A673 (cell line): ENCODE results near the gene NBPF3.

Experiments used
- EZH2 ChIP-seq: fragments of 200-600 bp; sonication (generic); IDR thresholded peaks from 2 replicates; pipeline ENCODE4 v1.6.1; 2017; ENCODE audit warnings: borderline replicate concordance, low read depth, mild to moderate bottlenecking, mixed read lengths, antibody characterized with exemption, low read length; ENCODE audit not compliant: poor library complexity, severe bottlenecking
- TF ChIP-seq, protein P1 (sequence below): fragments of 300-800, 200-600 bp; sonication (generic); conservative IDR thresholded peaks from 2 replicates; pipeline ENCODE4 v1.5.1; 2017; ENCODE audit warnings: low read depth, mild to moderate bottlenecking, antibody characterized with exemption, low read length, moderate library complexity, mixed read lengths

DNA sequence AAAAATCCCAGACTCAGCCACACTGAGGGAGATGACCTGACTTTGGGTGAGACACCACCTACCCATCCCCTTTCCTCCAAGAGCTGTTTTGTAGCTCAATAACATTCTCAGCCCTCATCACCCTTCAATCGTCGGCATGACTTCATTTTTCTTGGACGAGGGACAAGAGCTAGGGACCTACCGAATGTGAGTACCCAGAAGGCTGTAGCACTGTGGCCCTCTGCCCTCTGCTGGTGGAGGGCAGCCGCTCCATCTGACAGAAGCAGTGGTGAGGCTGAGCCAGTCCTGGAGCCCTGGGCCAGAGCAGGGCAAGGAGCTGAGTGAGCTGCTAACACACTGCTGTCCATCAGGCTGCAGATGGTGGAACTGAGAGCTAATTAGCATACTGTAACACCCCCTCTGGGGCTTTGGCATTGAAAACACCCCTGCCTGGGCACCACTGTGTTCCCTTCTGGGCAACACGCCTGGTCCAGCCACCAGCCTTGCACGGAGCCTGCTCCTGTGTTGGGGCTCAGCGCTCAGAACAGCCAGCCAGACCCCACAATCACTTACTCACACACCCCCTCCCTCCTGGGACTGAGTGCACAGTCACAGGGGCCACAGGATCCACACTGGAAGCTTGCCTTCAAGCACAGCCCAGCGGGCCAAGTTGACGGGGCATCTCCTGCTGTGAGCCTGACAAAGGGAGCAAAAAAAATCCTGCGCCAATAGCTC lies 51.0 kb downstream of the NBPF3 start:
- TF ChIP-seq, protein P1, sequence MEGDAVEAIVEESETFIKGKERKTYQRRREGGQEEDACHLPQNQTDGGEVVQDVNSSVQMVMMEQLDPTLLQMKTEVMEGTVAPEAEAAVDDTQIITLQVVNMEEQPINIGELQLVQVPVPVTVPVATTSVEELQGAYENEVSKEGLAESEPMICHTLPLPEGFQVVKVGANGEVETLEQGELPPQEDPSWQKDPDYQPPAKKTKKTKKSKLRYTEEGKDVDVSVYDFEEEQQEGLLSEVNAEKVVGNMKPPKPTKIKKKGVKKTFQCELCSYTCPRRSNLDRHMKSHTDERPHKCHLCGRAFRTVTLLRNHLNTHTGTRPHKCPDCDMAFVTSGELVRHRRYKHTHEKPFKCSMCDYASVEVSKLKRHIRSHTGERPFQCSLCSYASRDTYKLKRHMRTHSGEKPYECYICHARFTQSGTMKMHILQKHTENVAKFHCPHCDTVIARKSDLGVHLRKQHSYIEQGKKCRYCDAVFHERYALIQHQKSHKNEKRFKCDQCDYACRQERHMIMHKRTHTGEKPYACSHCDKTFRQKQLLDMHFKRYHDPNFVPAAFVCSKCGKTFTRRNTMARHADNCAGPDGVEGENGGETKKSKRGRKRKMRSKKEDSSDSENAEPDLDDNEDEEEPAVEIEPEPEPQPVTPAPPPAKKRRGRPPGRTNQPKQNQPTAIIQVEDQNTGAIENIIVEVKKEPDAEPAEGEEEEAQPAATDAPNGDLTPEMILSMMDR: peak; percentile 52
- no peak for TF ChIP-seq EZH2
